ENCODE measurements around the gene GRK3.

Gene GRK3

DNA sequence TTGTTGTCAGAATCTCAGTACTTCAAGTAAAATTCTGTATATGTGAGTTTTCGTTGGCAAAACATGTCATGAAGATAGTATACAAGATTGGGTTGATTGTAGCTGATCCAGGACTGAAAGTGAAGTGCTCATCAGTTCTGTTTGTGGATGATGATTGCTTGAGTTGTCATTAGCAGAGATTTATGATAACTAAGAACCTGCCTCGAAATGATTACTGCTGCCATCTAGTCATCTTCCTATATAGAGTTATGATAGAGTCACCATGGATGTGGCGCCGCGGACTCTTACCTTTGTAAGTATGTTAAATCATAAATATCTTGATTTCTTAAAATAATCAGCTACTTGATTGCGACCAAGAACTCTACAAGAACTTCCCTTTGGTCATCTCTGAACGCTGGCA is 149.6 kb downstream of the GRK3 start:
- Histone ChIP-seq H3K27ac (no peak overlapping the region), H3K27me3 (no peaks in the 10 kb centered on the region), H3K4me1 (peaks cover 0 to 14% (median 2%) of the 10 kb centered on the region in 4 donors), H3K4me3 (no peak overlapping the region), H3K36me3 (no peaks in the 10 kb centered on the region), H3K9me3 (no peaks in the 10 kb centered on the region)
- TF ChIP-seq, protein P1, sequence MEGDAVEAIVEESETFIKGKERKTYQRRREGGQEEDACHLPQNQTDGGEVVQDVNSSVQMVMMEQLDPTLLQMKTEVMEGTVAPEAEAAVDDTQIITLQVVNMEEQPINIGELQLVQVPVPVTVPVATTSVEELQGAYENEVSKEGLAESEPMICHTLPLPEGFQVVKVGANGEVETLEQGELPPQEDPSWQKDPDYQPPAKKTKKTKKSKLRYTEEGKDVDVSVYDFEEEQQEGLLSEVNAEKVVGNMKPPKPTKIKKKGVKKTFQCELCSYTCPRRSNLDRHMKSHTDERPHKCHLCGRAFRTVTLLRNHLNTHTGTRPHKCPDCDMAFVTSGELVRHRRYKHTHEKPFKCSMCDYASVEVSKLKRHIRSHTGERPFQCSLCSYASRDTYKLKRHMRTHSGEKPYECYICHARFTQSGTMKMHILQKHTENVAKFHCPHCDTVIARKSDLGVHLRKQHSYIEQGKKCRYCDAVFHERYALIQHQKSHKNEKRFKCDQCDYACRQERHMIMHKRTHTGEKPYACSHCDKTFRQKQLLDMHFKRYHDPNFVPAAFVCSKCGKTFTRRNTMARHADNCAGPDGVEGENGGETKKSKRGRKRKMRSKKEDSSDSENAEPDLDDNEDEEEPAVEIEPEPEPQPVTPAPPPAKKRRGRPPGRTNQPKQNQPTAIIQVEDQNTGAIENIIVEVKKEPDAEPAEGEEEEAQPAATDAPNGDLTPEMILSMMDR (IDR thresholded peaks at IDR 0.05), result no peak
- intact Hi-C loops (cut with DNase I; ENCODE audit: low total_unique reads), result no loop called here
- no peak for DNase-seq

- H3K36me3 ChIP-seq, result no peaks in the 10 kb centered on the region
- TF ChIP-seq, protein P1 (IDR thresholded peaks at IDR 0.05), result no peak
- H3K4me3 ChIP-seq, result no peak overlapping the region
- peaks cover 0 to 14% (median 2%) of the 10 kb centered on the region in 4 donors for H3K4me1 ChIP-seq
- intact Hi-C loops (cut with DNase I; ENCODE audit: low total_unique reads), result no loop called here
- no peaks in the 10 kb centered on the region for H3K27me3 ChIP-seq
- H3K27ac ChIP-seq, result no peak overlapping the region
- no peaks in the 10 kb centered on the region for H3K9me3 ChIP-seq
- no peak for DNase-seq
These were observed 150.3 kb downstream of the GRK3 start for GRCh38 chr22:25714739-25715138.

- H3K4me1 ChIP-seq, result peaks cover 0 to 14% (median 2%) of the 10 kb centered on the region in 4 donors
- TF ChIP-seq, protein P1 (IDR thresholded peaks at IDR 0.05), result no peak
- no peaks in the 10 kb centered on the region for H3K36me3 ChIP-seq
- no peaks in the 10 kb centered on the region for H3K27me3 ChIP-seq
- no peaks in the 10 kb centered on the region for H3K9me3 ChIP-seq
- no peak overlapping the region for H3K27ac ChIP-seq
- DNase-seq, result no peak
- no peak overlapping the region for H3K4me3 ChIP-seq
- intact Hi-C loops (cut with DNase I; ENCODE audit: low total_unique reads), result no loop called here
These were observed 152.2 kb downstream of the GRK3 start for GRCh38 chr22:25716637-25717036.

DNA sequence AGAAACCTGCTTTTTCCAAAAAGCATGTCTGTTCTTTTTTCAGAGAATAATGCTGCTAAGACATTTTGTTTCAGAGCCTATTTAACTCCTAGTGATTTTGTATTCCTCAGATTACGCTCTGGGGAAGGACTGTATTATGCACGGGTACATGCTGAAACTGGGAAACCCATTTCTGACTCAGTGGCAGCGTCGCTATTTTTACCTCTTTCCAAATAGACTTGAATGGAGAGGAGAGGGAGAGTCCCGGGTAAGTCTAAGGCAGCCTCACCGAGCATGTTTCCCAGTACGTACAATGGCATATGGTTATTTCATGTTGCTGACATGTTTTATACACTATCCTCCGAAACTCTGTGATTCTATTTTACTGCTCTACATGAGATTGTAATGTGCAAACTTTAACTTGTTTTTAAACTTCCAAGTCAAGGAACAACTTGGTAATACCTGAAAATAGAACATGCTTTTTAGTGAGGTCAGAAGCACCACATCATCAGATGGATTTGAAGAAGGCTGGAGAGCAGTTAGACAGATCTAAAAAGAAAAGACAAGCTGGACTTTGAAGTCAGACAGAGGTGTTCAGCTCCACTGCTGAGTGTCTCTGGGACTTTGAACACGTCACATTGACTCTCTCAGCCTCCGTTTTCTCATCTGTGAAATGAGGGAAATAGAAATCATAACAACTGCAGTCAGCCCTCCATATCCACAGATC is 153.8 kb downstream of the GRK3 start:
- DNase-seq, result no peak
- H3K27ac ChIP-seq, result peak overlapping the region in 1 of 2 donors; percentile 13

GRCh38 chr22:25722223-25722622 is 157.7 kb downstream of the GRK3 start:
- H3K4me3 ChIP-seq, result no peak overlapping the region
- H3K36me3 ChIP-seq, result peaks cover 0 to 13% (median 0%) of the 10 kb centered on the region in 3 donors
- peaks cover 0 to 14% (median 2%) of the 10 kb centered on the region in 4 donors for H3K4me1 ChIP-seq
- DNase-seq, result no peak
- no peak overlapping the region for H3K27ac ChIP-seq
- no peaks in the 10 kb centered on the region for H3K9me3 ChIP-seq
- intact Hi-C loops (cut with DNase I; ENCODE audit: low total_unique reads), result no loop called here
- H3K27me3 ChIP-seq, result no peaks in the 10 kb centered on the region
- TF ChIP-seq, protein P1 (IDR thresholded peaks at IDR 0.05), result no peak

More for the DNA sequence above, 153.8 kb downstream of the GRK3 start:
- Histone ChIP-seq H3K4me3 (peak overlapping the region in 1 of 2 donors; percentile 6), H3K36me3 (peaks cover 0 to 13% (median 0%) of the 10 kb centered on the region in 3 donors), H3K27me3 (no peaks in the 10 kb centered on the region), H3K9me3 (no peaks in the 10 kb centered on the region), H3K4me1 (peaks cover 0 to 14% (median 2%) of the 10 kb centered on the region in 4 donors)
- intact Hi-C loops (cut with DNase I; ENCODE audit: low total_unique reads), result no loop called here
- TF ChIP-seq, protein P1 (IDR thresholded peaks at IDR 0.05), result no peak
